Naive thymus-derived CD8-positive, alpha-beta T cell (primary cell): ENCODE data around the gene DQX1. TPM values are rescaled to one million over a fixed set of nuclear protein-coding genes. Genes with fewer than 3 reads are reported as not detected.

Experiments
- polyA plus RNA-seq, 3 donors: library from polyadenylated mRNA; unstranded; fragments of 300-500 nt; fragmentation: Illumina TruSeq; gene quantifications; one replicate each; pipeline ENCODE4 v1.2.3, GENCODE V29; 2021
- total RNA-seq, 8 experiments: library from RNA in 2 of 8; stranded (reverse) in 2 of 8; gene quantifications; one replicate each; pipeline ENCODE4 v1.2.3 and lab custom pipeline; 2021 to 2026

Gene DQX1
- total and polyA plus RNA-seq, 5 experiments from 2014 or later, result 0.36 to 0.81 TPM; not detected in 3

Other genes starting within 250 kb of the DQX1 start
- 10 to 100 TPM; 12.7 to 15.1 TPM for gene SLC4A5, start 182.8 kb downstream of the DQX1 start, total RNA-seq
- gene SLC4A5, start 182.8 kb downstream of the DQX1 start, polyA plus RNA-seq, result 1 to 10 TPM in 2 of 3 donors, under 1 TPM in 1; 0.46 to 1.5 (median 1.5) TPM
- gene DCTN1, start 145.9 kb downstream of the DQX1 start, total RNA-seq, result 100 to 1,000 TPM in 1 of 2 experiments, 10 to 100 TPM in 1; 97.5 to 108 TPM
- gene DCTN1, start 145.9 kb downstream of the DQX1 start, polyA plus RNA-seq, result 10 to 100 TPM; 55.0 to 80.1 (median 68.7) TPM
- gene C2orf81, start 104.6 kb downstream of the DQX1 start, total RNA-seq, result 1 to 10 TPM; 7.5 to 9.8 TPM
- 1 to 10 TPM; 3.2 to 5.3 (median 3.3) TPM for gene C2orf81, start 104.6 kb downstream of the DQX1 start, polyA plus RNA-seq
- 10 to 100 TPM; 28.9 to 31.1 TPM for gene WDR54, start 104.5 kb downstream of the DQX1 start, total RNA-seq
- gene WDR54, start 104.5 kb downstream of the DQX1 start, polyA plus RNA-seq, result 10 to 100 TPM; 43.9 to 65.1 (median 61.7) TPM
- gene RTKN, start 84.3 kb downstream of the DQX1 start, total RNA-seq, result under 1 TPM in 1 of 2 experiments, not detected in 1; 0.47 TPM
- gene RTKN, start 84.3 kb downstream of the DQX1 start, polyA plus RNA-seq, result under 1 TPM; 0.09 to 0.54 (median 0.30) TPM
- 10 to 100 TPM; 93.6 to 93.8 TPM for gene INO80B, start 71.1 kb downstream of the DQX1 start, total RNA-seq
- 1 to 10 TPM; 8.1 to 9.4 (median 8.2) TPM for gene INO80B, start 71.1 kb downstream of the DQX1 start, polyA plus RNA-seq
- 100 to 1,000 TPM; 121 to 122 TPM for gene WBP1, start 67.8 kb downstream of the DQX1 start, total RNA-seq
- 10 to 100 TPM; 32.4 to 38.3 (median 34.2) TPM for gene WBP1, start 67.8 kb downstream of the DQX1 start, polyA plus RNA-seq
- 10 to 100 TPM; 77.0 to 78.6 TPM for gene MOGS, start 60.8 kb downstream of the DQX1 start, total RNA-seq
- gene MOGS, start 60.8 kb downstream of the DQX1 start, polyA plus RNA-seq, result 10 to 100 TPM; 25.6 to 31.8 (median 29.8) TPM
- gene MRPL53, start 53.6 kb downstream of the DQX1 start, total RNA-seq, result 10 to 100 TPM; 72.0 to 81.4 TPM
- 100 to 1,000 TPM; 148 to 171 (median 154) TPM for gene MRPL53, start 53.6 kb downstream of the DQX1 start, polyA plus RNA-seq
- gene CCDC142, start 43.2 kb downstream of the DQX1 start, total RNA-seq, result 10 to 100 TPM; 61.4 to 67.4 TPM
- gene CCDC142, start 43.2 kb downstream of the DQX1 start, polyA plus RNA-seq, result 10 to 100 TPM in 2 of 3 donors, 1 to 10 TPM in 1; 7.8 to 15.5 (median 14.6) TPM
- 10 to 100 TPM; 43.8 to 52.1 TPM for gene TTC31, start 43.1 kb downstream of the DQX1 start, total RNA-seq
- gene TTC31, start 43.1 kb downstream of the DQX1 start, polyA plus RNA-seq, result 10 to 100 TPM; 18.9 to 21.1 (median 21.1) TPM
- not detected for gene LBX2, start 26.6 kb downstream of the DQX1 start, total RNA-seq
- gene LBX2, start 26.6 kb downstream of the DQX1 start, polyA plus RNA-seq, result not detected
- gene PCGF1, start 18.5 kb downstream of the DQX1 start, total RNA-seq, result 10 to 100 TPM; 33.1 to 34.6 TPM
- gene PCGF1, start 18.5 kb downstream of the DQX1 start, polyA plus RNA-seq, result 10 to 100 TPM in 1 of 3 donors, 1 to 10 TPM in 2; 6.7 to 11.8 (median 7.3) TPM
- not detected for gene TLX2, start 11.8 kb downstream of the DQX1 start, total RNA-seq
- not detected for gene TLX2, start 11.8 kb downstream of the DQX1 start, polyA plus RNA-seq
- 100 to 1,000 TPM; 173 to 184 TPM for gene AUP1, start 3.5 kb upstream of the DQX1 start, total RNA-seq
- 10 to 100 TPM; 79.5 to 88.9 (median 81.8) TPM for gene AUP1, start 3.5 kb upstream of the DQX1 start, polyA plus RNA-seq
- 10 to 100 TPM; 38.6 to 44.5 TPM for gene HTRA2, start 3.7 kb upstream of the DQX1 start, total RNA-seq
- 10 to 100 TPM; 21.3 to 24.5 (median 24.5) TPM for gene HTRA2, start 3.7 kb upstream of the DQX1 start, polyA plus RNA-seq
- under 1 TPM in 1 of 2 experiments, not detected in 1; 0.22 TPM for gene LOXL3, start 27.7 kb upstream of the DQX1 start, total RNA-seq
- under 1 TPM; 0.06 to 0.15 (median 0.06) TPM for gene LOXL3, start 27.7 kb upstream of the DQX1 start, polyA plus RNA-seq
- 10 to 100 TPM; 21.0 to 23.1 TPM for gene DOK1, start 28.5 kb upstream of the DQX1 start, total RNA-seq
- gene DOK1, start 28.5 kb upstream of the DQX1 start, polyA plus RNA-seq, result 10 to 100 TPM; 11.8 to 18.8 (median 15.9) TPM
- not detected for gene M1AP, start 122.1 kb upstream of the DQX1 start, total RNA-seq
- under 1 TPM in 1 of 3 donors, not detected in 2; 0.10 TPM for gene M1AP, start 122.1 kb upstream of the DQX1 start, polyA plus RNA-seq
- 10 to 100 TPM; 16.5 to 18.9 TPM for gene SEMA4F, start 128.0 kb upstream of the DQX1 start, total RNA-seq
- 1 to 10 TPM; 5.6 to 8.3 (median 7.5) TPM for gene SEMA4F, start 128.0 kb upstream of the DQX1 start, polyA plus RNA-seq